ENCODE results near the gene FBXO48. TPM values are rescaled to one million over a fixed set of nuclear protein-coding genes. Genes with fewer than 3 reads are reported as not detected.
A peak's percentile ranks its signal among the peaks of the same experiment; 100 is the strongest.

FBXO48 gene
- total and polyA plus RNA-seq, 10 of the 15 experiments (the other 5 are each of a cell fraction or from before 2014, with no cell fraction given): 0.56 to 2.3 (median 1.2) TPM

- POLR2A ChIA-PET: interaction anchor here (0.9 to 6.3 kb wide), 10 partner anchors 8 to 58 kb away, joined by 3 to 69 read pairs (median 4); partner anchors contain the start of gene FBXO48
- SMC1A ChIA-PET (ENCODE audit: uncharacterized antibody, unreplicated experiment): interaction anchor here (0.6 to 11.0 kb wide), 12 partner anchors 9 to 419 kb away, joined by 3 to 200 read pairs (median 8); partner anchors contain the start of gene PLEK
- no TSS peak for BruUV-seq (replicated peaks)
- Histone ChIP-seq H2AFZ (ENCODE audit: control insufficient read depth, low read depth, low read length) (no peak overlapping the region), H3K9me3 (replicated peaks; ENCODE audit: control insufficient read depth, insufficient read depth, low read length) (no peaks in the 10 kb centered on the region; the same call in 2 of the 3 replicates), H3K27ac (ENCODE audit: control insufficient read depth, insufficient read depth) (0 out of 2 replicates have a peak overlapping the region, but pooled peaks have one; percentile 6), H4K20me1 (ENCODE audit: control insufficient read depth, insufficient read depth) (no peaks in the 10 kb centered on the region), H3K36me3 (ENCODE audit: control insufficient read depth in 2 of 2, insufficient read depth in 2 of 2, low read length in 1 of 2) (no peaks in the 10 kb centered on the region), H3K4me2 (ENCODE audit: control insufficient read depth, insufficient read depth) (no peak overlapping the region), H3K27me3 (replicated peaks in 1 of 2; ENCODE audit: control insufficient read depth in 2 of 2, insufficient read depth in 2 of 2, low read length in 1 of 2) (no peaks in the 10 kb centered on the region), H3K4me3 (no peak overlapping the region), H3K79me2 (ENCODE audit: control insufficient read depth, insufficient read depth, low read length) (no peaks in the 10 kb centered on the region; the same call in 1 of the 2 replicates), H3K4me1 (ENCODE audit: control insufficient read depth, insufficient read depth, low read length) (peaks cover 44% of the 10 kb centered on the region), H3K9ac (ENCODE audit: control insufficient read depth, insufficient read depth, low read length) (no peak overlapping the region)
- RAD21 ChIA-PET (ENCODE audit: unreplicated experiment): interaction anchor here (1.1 to 7.8 kb wide), 8 partner anchors 8 to 63 kb away, joined by 3 to 116 read pairs (median 12); partner anchors contain the start of gene PLEK
- ATAC-seq (no peak), DNase-seq (ENCODE audit: low read depth, low spot score) (no peak), FAIRE-seq (no peak)
- CTCF ChIA-PET: interaction anchor here (0.7 to 8.8 kb wide), 12 partner anchors 8 to 185 kb away, joined by 3 to 91 read pairs (median 4); no protein-coding TSS in a partner anchor
- WGBS (ENCODE audit: insufficient coverage, insufficient replicate concordance, low lambda C conversion rate, missing lambda C conversion rate): 100% methylated on average over 1 of the region's 1 CpG
- intact Hi-C loops (cut with micrococcal nuclease; ENCODE audit: unreplicated experiment): no loop called here
- in situ Hi-C loops (cut with MboI): loop anchor here (25.0 kb wide), 1 partner anchor 1991 kb away; the partner anchor contains the start of gene MEIS1
- TF ChIP-seq E2F8 (IDR thresholded peaks at IDR 0.05; ENCODE audit: low read depth, partially characterized antibody): no peak
- TF ChIP-seq ZNF24 (IDR thresholded peaks at IDR 0.05): no peak
- no peak for TF ChIP-seq SKIL (IDR thresholded peaks at IDR 0.05; ENCODE audit: low read depth, poor library complexity, severe bottlenecking)
- no peak for TF ChIP-seq ZNF592 (IDR thresholded peaks at IDR 0.05)
- TF ChIP-seq NFYA (IDR thresholded peaks at IDR 0.05; ENCODE audit: borderline replicate concordance, low read depth, low read length): no peak
- no peak for TF ChIP-seq FOS (IDR thresholded peaks at IDR 0.05; ENCODE audit: borderline replicate concordance, extremely low read depth, insufficient read length)
- no peak for TF ChIP-seq RB1 (IDR thresholded peaks at IDR 0.05; ENCODE audit: borderline replicate concordance)
- TF ChIP-seq CHD1 (IDR thresholded peaks at IDR 0.05; ENCODE audit: low read depth, low read length): no peak
- TF ChIP-seq E2F4 (IDR thresholded peaks at IDR 0.05; ENCODE audit: low read depth, low read length): no peak
- TF ChIP-seq TBL1XR1 (IDR thresholded peaks at IDR 0.05; ENCODE audit: low read depth, low read length): no peak
- TF ChIP-seq HDAC2 (IDR thresholded peaks at IDR 0.05): no peak
- no peak for TF ChIP-seq NFXL1 (IDR thresholded peaks at IDR 0.05; ENCODE audit: borderline replicate concordance)
Observed at GRCh38 chr2:68428746-68429145, 38.3 kb downstream of the FBXO48 start.
